ENCODE data around the gene PKD1L1. TPM values are rescaled to one million over a fixed set of nuclear protein-coding genes. Genes with fewer than 3 reads are reported as not detected.

Gene PKD1L1
- total and polyA plus RNA-seq, 4 experiments from 2014 or later = 0.55 to 0.73 TPM; not detected in 2

GRCh38 chr7:47937711-47938573 lies 10.3 kb downstream of the PKD1L1 start:
- H3K27me3 Mint-ChIP-seq = no peaks in the 10 kb centered on the region
- H3K4me1 Mint-ChIP-seq = no peaks in the 10 kb centered on the region

GRCh38 chr7:47937065-47937687 lies 11.1 kb downstream of the PKD1L1 start:
- Histone ChIP-seq H3K27ac (ENCODE audit: low read depth, low read length) (no peak overlapping the region), H3K9me3 (ENCODE audit: control insufficient read depth in 1 of 2, low read length in 2 of 2) (no peaks in the 10 kb centered on the region), H3K4me1 (ENCODE audit: insufficient read depth, low read length) (no peaks in the 10 kb centered on the region), H3K36me3 (ENCODE audit: insufficient read depth, low read length) (no peaks in the 10 kb centered on the region), H3K4me3 (ENCODE audit: low read length in 2 of 2) (no peak overlapping the region), H3K27me3 (ENCODE audit: insufficient read depth, low read length) (no peaks in the 10 kb centered on the region)
- intact Hi-C loops (cut with micrococcal nuclease) = no loop called here
- Mint-ChIP-seq H3K4me1 (no peaks in the 10 kb centered on the region), H3K27ac (no peak overlapping the region), H3K27me3 (no peaks in the 10 kb centered on the region), H3K36me3 (no peaks in the 10 kb centered on the region), H3K9me3 (no peaks in the 10 kb centered on the region), H3K4me3 (no peak overlapping the region)
- ChIA-PET CTCF (ENCODE audit: partially characterized antibody) (interaction anchor here (1.0 to 2.2 kb wide), 3 partner anchors 8 to 173 kb away, joined by 3 to 7 read pairs (median 5); no protein-coding TSS in a partner anchor), POLR2A (ENCODE audit: partially characterized antibody) (no interaction called here)
- DNase-seq = no peak

More at GRCh38 chr7:47937711-47938573, 10.3 kb downstream of the PKD1L1 start:
- CTCF ChIA-PET (ENCODE audit: partially characterized antibody) = interaction anchor here (1.0 to 2.2 kb wide), 3 partner anchors 7 to 172 kb away, joined by 3 to 7 read pairs (median 5); no protein-coding TSS in a partner anchor
- H3K36me3 ChIP-seq (ENCODE audit: insufficient read depth, low read length) = no peaks in the 10 kb centered on the region
- no peak overlapping the region for H3K4me3 ChIP-seq (ENCODE audit: low read length in 2 of 2)
- H3K27ac Mint-ChIP-seq = no peak overlapping the region
- no peaks in the 10 kb centered on the region for H3K27me3 ChIP-seq (ENCODE audit: insufficient read depth, low read length)
- no peaks in the 10 kb centered on the region for H3K9me3 ChIP-seq (ENCODE audit: control insufficient read depth in 1 of 2, low read length in 2 of 2)
- POLR2A ChIA-PET (ENCODE audit: partially characterized antibody) = no interaction called here
- no peaks in the 10 kb centered on the region for H3K9me3 Mint-ChIP-seq
- no peak overlapping the region for H3K27ac ChIP-seq (ENCODE audit: low read depth, low read length)
- intact Hi-C loops (cut with micrococcal nuclease) = no loop called here
- DNase-seq = no peak
- H3K4me1 ChIP-seq (ENCODE audit: insufficient read depth, low read length) = no peaks in the 10 kb centered on the region
- H3K4me3 Mint-ChIP-seq = no peak overlapping the region
- no peaks in the 10 kb centered on the region for H3K36me3 Mint-ChIP-seq

- ChIA-PET CTCF (ENCODE audit: partially characterized antibody) (interaction anchor here (1.0 to 2.2 kb wide), 3 partner anchors 9 to 174 kb away, joined by 3 to 7 read pairs (median 5); no protein-coding TSS in a partner anchor), POLR2A (ENCODE audit: partially characterized antibody) (no interaction called here)
- intact Hi-C loops (cut with micrococcal nuclease) = no loop called here
- Histone ChIP-seq H3K27ac (ENCODE audit: low read depth, low read length) (no peak overlapping the region), H3K4me3 (ENCODE audit: low read length in 2 of 2) (no peak overlapping the region), H3K9me3 (ENCODE audit: control insufficient read depth in 1 of 2, low read length in 2 of 2) (no peaks in the 10 kb centered on the region), H3K4me1 (ENCODE audit: insufficient read depth, low read length) (no peaks in the 10 kb centered on the region), H3K36me3 (ENCODE audit: insufficient read depth, low read length) (no peaks in the 10 kb centered on the region), H3K27me3 (ENCODE audit: insufficient read depth, low read length) (no peaks in the 10 kb centered on the region)
- H3K27ac Mint-ChIP-seq = no peak overlapping the region
- H3K4me1 Mint-ChIP-seq = no peaks in the 10 kb centered on the region
- H3K27me3 Mint-ChIP-seq = no peaks in the 10 kb centered on the region
- H3K9me3 Mint-ChIP-seq = no peaks in the 10 kb centered on the region
- DNase-seq = no peak
- H3K36me3 Mint-ChIP-seq = no peaks in the 10 kb centered on the region
- H3K4me3 Mint-ChIP-seq = no peak overlapping the region
Observed at GRCh38 chr7:47936323-47936722, 11.9 kb downstream of the PKD1L1 start.

GRCh38 chr7:47935336-47935735 lies 12.9 kb downstream of the PKD1L1 start:
- Mint-ChIP-seq H3K27me3 (no peaks in the 10 kb centered on the region), H3K27ac (no peak overlapping the region), H3K4me3 (no peak overlapping the region), H3K9me3 (no peaks in the 10 kb centered on the region), H3K4me1 (no peaks in the 10 kb centered on the region), H3K36me3 (no peaks in the 10 kb centered on the region)
- DNase-seq = no peak
- intact Hi-C loops (cut with micrococcal nuclease) = no loop called here
- H3K27me3 ChIP-seq (ENCODE audit: insufficient read depth, low read length) = no peaks in the 10 kb centered on the region
- H3K4me3 ChIP-seq (ENCODE audit: low read length in 2 of 2) = no peak overlapping the region
- ChIA-PET CTCF (ENCODE audit: partially characterized antibody) (interaction anchor here (1.6 to 2.9 kb wide), 2 partner anchors 10 to 35 kb away, joined by 3 to 13 read pairs; no protein-coding TSS in a partner anchor), POLR2A (ENCODE audit: partially characterized antibody) (no interaction called here)
- no peaks in the 10 kb centered on the region for H3K9me3 ChIP-seq (ENCODE audit: control insufficient read depth in 1 of 2, low read length in 2 of 2)
- H3K4me1 ChIP-seq (ENCODE audit: insufficient read depth, low read length) = no peaks in the 10 kb centered on the region
- H3K27ac ChIP-seq (ENCODE audit: low read depth, low read length) = no peak overlapping the region
- no peaks in the 10 kb centered on the region for H3K36me3 ChIP-seq (ENCODE audit: insufficient read depth, low read length)

- no peaks in the 10 kb centered on the region for H3K36me3 ChIP-seq (ENCODE audit: insufficient read depth, low read length)
- Mint-ChIP-seq H3K4me1 (no peaks in the 10 kb centered on the region), H3K27me3 (no peaks in the 10 kb centered on the region), H3K27ac (no peak overlapping the region), H3K36me3 (no peaks in the 10 kb centered on the region), H3K4me3 (no peak overlapping the region), H3K9me3 (no peaks in the 10 kb centered on the region)
- H3K4me3 ChIP-seq (ENCODE audit: low read length in 2 of 2) = no peak overlapping the region
- DNase-seq = no peak
- H3K4me1 ChIP-seq (ENCODE audit: insufficient read depth, low read length) = no peaks in the 10 kb centered on the region
- CTCF ChIA-PET (ENCODE audit: partially characterized antibody) = interaction anchor here (1.6 to 2.9 kb wide), 2 partner anchors 10 to 35 kb away, joined by 3 to 13 read pairs; no protein-coding TSS in a partner anchor
- no peak overlapping the region for H3K27ac ChIP-seq (ENCODE audit: low read depth, low read length)
- POLR2A ChIA-PET (ENCODE audit: partially characterized antibody) = no interaction called here
- no peaks in the 10 kb centered on the region for H3K9me3 ChIP-seq (ENCODE audit: control insufficient read depth in 1 of 2, low read length in 2 of 2)
- no peaks in the 10 kb centered on the region for H3K27me3 ChIP-seq (ENCODE audit: insufficient read depth, low read length)
- intact Hi-C loops (cut with micrococcal nuclease) = no loop called here
Observed at GRCh38 chr7:47934831-47935230, 13.4 kb downstream of the PKD1L1 start.

- no peak overlapping the region for H3K4me3 Mint-ChIP-seq
- Histone ChIP-seq H3K4me3 (ENCODE audit: low read length in 2 of 2) (no peak overlapping the region), H3K4me1 (ENCODE audit: insufficient read depth, low read length) (no peaks in the 10 kb centered on the region), H3K27me3 (ENCODE audit: insufficient read depth, low read length) (no peaks in the 10 kb centered on the region), H3K36me3 (ENCODE audit: insufficient read depth, low read length) (no peaks in the 10 kb centered on the region), H3K27ac (ENCODE audit: low read depth, low read length) (no peak overlapping the region), H3K9me3 (ENCODE audit: control insufficient read depth in 1 of 2, low read length in 2 of 2) (no peaks in the 10 kb centered on the region)
- no peaks in the 10 kb centered on the region for H3K36me3 Mint-ChIP-seq
- H3K4me1 Mint-ChIP-seq = no peaks in the 10 kb centered on the region
- no peak overlapping the region for H3K27ac Mint-ChIP-seq
- H3K27me3 Mint-ChIP-seq = no peaks in the 10 kb centered on the region
- DNase-seq = no peak
- intact Hi-C loops (cut with micrococcal nuclease) = no loop called here
- CTCF ChIA-PET (ENCODE audit: partially characterized antibody) = interaction anchor here (2.9 kb wide), 1 partner anchor 12 kb away, joined by 13 read pairs; no protein-coding TSS in a partner anchor
- POLR2A ChIA-PET (ENCODE audit: partially characterized antibody) = no interaction called here
- no peaks in the 10 kb centered on the region for H3K9me3 Mint-ChIP-seq
Observed at GRCh38 chr7:47933215-47933614, 15.1 kb downstream of the PKD1L1 start.

GRCh38 chr7:47932466-47933037 lies 15.7 kb downstream of the PKD1L1 start:
- Mint-ChIP-seq H3K9me3 (no peaks in the 10 kb centered on the region), H3K27ac (no peak overlapping the region), H3K27me3 (no peaks in the 10 kb centered on the region), H3K4me1 (no peaks in the 10 kb centered on the region), H3K4me3 (no peak overlapping the region), H3K36me3 (no peaks in the 10 kb centered on the region)
- H3K27me3 ChIP-seq (ENCODE audit: insufficient read depth, low read length) = no peaks in the 10 kb centered on the region
- H3K4me1 ChIP-seq (ENCODE audit: insufficient read depth, low read length) = no peaks in the 10 kb centered on the region
- H3K9me3 ChIP-seq (ENCODE audit: control insufficient read depth in 1 of 2, low read length in 2 of 2) = no peaks in the 10 kb centered on the region
- H3K4me3 ChIP-seq (ENCODE audit: low read length in 2 of 2) = no peak overlapping the region
- H3K27ac ChIP-seq (ENCODE audit: low read depth, low read length) = no peak overlapping the region
- ChIA-PET CTCF (ENCODE audit: partially characterized antibody) (interaction anchor here (2.9 kb wide), 1 partner anchor 13 kb away, joined by 13 read pairs; no protein-coding TSS in a partner anchor), POLR2A (ENCODE audit: partially characterized antibody) (no interaction called here)
- no peak for DNase-seq
- intact Hi-C loops (cut with micrococcal nuclease) = no loop called here
- H3K36me3 ChIP-seq (ENCODE audit: insufficient read depth, low read length) = no peaks in the 10 kb centered on the region

All from CD4-positive, alpha-beta memory T cell (primary cell).